ENCODE measurements around the gene SETD6. TPM values are rescaled to one million over a fixed set of nuclear protein-coding genes. Genes with fewer than 3 reads are reported as not detected.

Gene SETD6
- polyA plus RNA-seq, 1 of the 3 experiments (the other 2 are of a cell fraction) = 17.2 TPM

- peak overlapping the region; percentile 65 to 82 for H3K4me3 ChIP-seq (ENCODE audit: low read depth in 2 of 2, low read length in 1 of 2)
- TF ChIP-seq SIN3A (IDR thresholded peaks at IDR 0.05; ENCODE audit: borderline replicate concordance, low read depth, low read length) = no peak
- TF ChIP-seq TCF12 (IDR thresholded peaks at IDR 0.05) = no peak
- TF ChIP-seq EZH2phosphoT487 (IDR thresholded peaks at IDR 0.05; ENCODE audit: borderline replicate concordance, low read depth) = no peak
- 29% methylated on average over 14 of the region's 66 CpGs for WGBS (ENCODE audit: low lambda C conversion rate)
- no peaks in the 10 kb centered on the region for H3K27me3 ChIP-seq (ENCODE audit: insufficient read depth)
- peaks cover 44 to 50% of the 10 kb centered on the region in 2 experiments for H3K36me3 ChIP-seq (replicated peaks in 1 of 2; ENCODE audit: control insufficient read depth in 1 of 2, insufficient read depth in 2 of 2, low read length in 1 of 2)
- ChIA-PET POLR2A (interaction anchor here (0.7 to 1.4 kb wide), 2 partner anchors 10 to 21 kb away, joined by 3 to 4 read pairs; no protein-coding TSS in a partner anchor), CTCF (interaction anchor here (0.6 to 10.3 kb wide), 9 partner anchors 14 to 240 kb away, joined by 3 to 62 read pairs (median 3); no protein-coding TSS in a partner anchor)
- peak overlapping the region; percentile 62 for H3K9ac ChIP-seq
- peaks cover 27% of the 10 kb centered on the region for H3F3A ChIP-seq (replicated peaks; ENCODE audit: insufficient read depth)
- H3K79me2 ChIP-seq (ENCODE audit: insufficient read depth) = no peaks in the 10 kb centered on the region
- peak overlapping the region in 1 of 2 experiments; percentile 80; a peak in 3 of 4 replicates for H3K27ac ChIP-seq (ENCODE audit: low read depth in 2 of 2, low read length in 1 of 2)
- no peaks in the 10 kb centered on the region for H3K9me2 ChIP-seq
- H2AFZ ChIP-seq (ENCODE audit: low read depth) = 0 out of 2 replicates have a peak overlapping the region, but pooled peaks have one; percentile 48
- no peak for DNase-seq
- H3K4me1 ChIP-seq (ENCODE audit: control insufficient read depth in 1 of 2, insufficient read depth in 2 of 2, low read depth in 1 of 2, low read length in 1 of 2) = peaks cover 0 to 10% of the 10 kb centered on the region in 2 experiments; a peak in 1 of 4 replicates
- no peaks in the 10 kb centered on the region for H3K9me3 ChIP-seq
- peak overlapping the region; percentile 90 for H3K4me2 ChIP-seq
- 0 out of 2 replicates have a peak, but pooled peaks cover 3% of the 10 kb centered on the region for H4K20me1 ChIP-seq (ENCODE audit: insufficient read depth)
These were observed 802 bp downstream of the SETD6 start for GRCh38 chr16:58515871-58516767.

GRCh38 chr16:58516768-58517107 lies 1.4 kb downstream of the SETD6 start:
- Histone ChIP-seq H3K27ac (ENCODE audit: low read depth in 2 of 2, low read length in 1 of 2) (no peak overlapping the region), H3K9me2 (no peaks in the 10 kb centered on the region), H3K4me3 (ENCODE audit: low read depth in 2 of 2, low read length in 1 of 2) (no peak overlapping the region), H4K20me1 (ENCODE audit: insufficient read depth) (0 out of 2 replicates have a peak, but pooled peaks cover 3% of the 10 kb centered on the region), H3K27me3 (ENCODE audit: insufficient read depth) (no peaks in the 10 kb centered on the region), H2AFZ (ENCODE audit: low read depth) (no peak overlapping the region), H3K36me3 (replicated peaks in 1 of 2; ENCODE audit: control insufficient read depth in 1 of 2, insufficient read depth in 2 of 2, low read length in 1 of 2) (peaks cover 50% of the 10 kb centered on the region in 2 experiments), H3K79me2 (ENCODE audit: insufficient read depth) (no peaks in the 10 kb centered on the region), H3K9ac (no peak overlapping the region), H3K4me1 (ENCODE audit: control insufficient read depth in 1 of 2, insufficient read depth in 2 of 2, low read depth in 1 of 2, low read length in 1 of 2) (peaks cover 0 to 10% of the 10 kb centered on the region in 2 experiments; a peak in 1 of 4 replicates), H3F3A (replicated peaks; ENCODE audit: insufficient read depth) (peaks cover 31% of the 10 kb centered on the region), H3K4me2 (peak overlapping the region; percentile 90), H3K9me3 (no peaks in the 10 kb centered on the region)
- no peak for DNase-seq
- 81% methylated on average over 4 of the region's 4 CpGs for WGBS (ENCODE audit: low lambda C conversion rate)
- CTCF ChIA-PET = interaction anchor here (0.6 to 10.3 kb wide), 4 partner anchors 21 to 181 kb away, joined by 3 to 62 read pairs (median 7); no protein-coding TSS in a partner anchor
- POLR2A ChIA-PET = interaction anchor here (0.7 kb wide), 1 partner anchor 11 kb away, joined by 3 read pairs; no protein-coding TSS in a partner anchor
- TF ChIP-seq SIN3A (IDR thresholded peaks at IDR 0.05; ENCODE audit: borderline replicate concordance, low read depth, low read length) (no peak), REST (IDR thresholded peaks at IDR 0.05; ENCODE audit: low read depth, low read length) (no peak), USF1 (IDR thresholded peaks at IDR 0.05; ENCODE audit: borderline replicate concordance, low read depth) (no peak), NFIC (IDR thresholded peaks at IDR 0.05; ENCODE audit: borderline replicate concordance) (no peak), CHD2 (IDR thresholded peaks at IDR 0.05; ENCODE audit: low read length, partially characterized antibody) (no peak), NRF1 (IDR thresholded peaks at IDR 0.05; ENCODE audit: low read depth, low read length) (no peak), TAF1 (IDR thresholded peaks at IDR 0.05; ENCODE audit: borderline replicate concordance, low read depth, low read length) (no peak), RAD21 (IDR thresholded peaks at IDR 0.05; ENCODE audit: low read length) (no peak), EP300 (IDR thresholded peaks at IDR 0.05; ENCODE audit: borderline replicate concordance in 1 of 2, low read depth in 1 of 2, low read length in 1 of 2) (no peak), FOXM1 (IDR thresholded peaks at IDR 0.05; ENCODE audit: low read depth) (no peak), CTCF (IDR thresholded peaks at IDR 0.05) (no peak), POLR2AphosphoS5 (IDR thresholded peaks at IDR 0.05; ENCODE audit: low read depth, low read length) (no peak), SMC3 (IDR thresholded peaks at IDR 0.05; ENCODE audit: low read depth, low read length) (no peak), EZH2phosphoT487 (IDR thresholded peaks at IDR 0.05; ENCODE audit: borderline replicate concordance, low read depth) (no peak), RXRA (IDR thresholded peaks at IDR 0.05; ENCODE audit: borderline replicate concordance, low read depth) (no peak), IRF3 (IDR thresholded peaks at IDR 0.05; ENCODE audit: low read depth, low read length) (no peak)
